ENCODE results near the gene MKS1.

The MKS1 gene

GRCh38 chr17:58158181-58158580, 60.9 kb downstream of the MKS1 start:
- no peak for DNase-seq (ENCODE audit: low read depth)

GRCh38 chr17:58156839-58157803, 61.9 kb downstream of the MKS1 start:
- DNase-seq (ENCODE audit: low read depth) = no peak

All from CMK (cell line).